CD4-positive, alpha-beta T cell treated with Interleukin-2 at 100 ng/mL for 4 hours (primary cell): ENCODE results near the gene LIMCH1.
"Not testable (repeated sequence)": the region's sequence is repeated elsewhere in the genome, so short reads cannot be mapped to it uniquely, and the experiment has no call there.

Source experiments
- DNase-seq: peaks from one replicate; pipeline ENCODE4 v3.0.0-alpha.2; 2020; ENCODE audit warnings: low spot score

The LIMCH1 gene

DNA sequence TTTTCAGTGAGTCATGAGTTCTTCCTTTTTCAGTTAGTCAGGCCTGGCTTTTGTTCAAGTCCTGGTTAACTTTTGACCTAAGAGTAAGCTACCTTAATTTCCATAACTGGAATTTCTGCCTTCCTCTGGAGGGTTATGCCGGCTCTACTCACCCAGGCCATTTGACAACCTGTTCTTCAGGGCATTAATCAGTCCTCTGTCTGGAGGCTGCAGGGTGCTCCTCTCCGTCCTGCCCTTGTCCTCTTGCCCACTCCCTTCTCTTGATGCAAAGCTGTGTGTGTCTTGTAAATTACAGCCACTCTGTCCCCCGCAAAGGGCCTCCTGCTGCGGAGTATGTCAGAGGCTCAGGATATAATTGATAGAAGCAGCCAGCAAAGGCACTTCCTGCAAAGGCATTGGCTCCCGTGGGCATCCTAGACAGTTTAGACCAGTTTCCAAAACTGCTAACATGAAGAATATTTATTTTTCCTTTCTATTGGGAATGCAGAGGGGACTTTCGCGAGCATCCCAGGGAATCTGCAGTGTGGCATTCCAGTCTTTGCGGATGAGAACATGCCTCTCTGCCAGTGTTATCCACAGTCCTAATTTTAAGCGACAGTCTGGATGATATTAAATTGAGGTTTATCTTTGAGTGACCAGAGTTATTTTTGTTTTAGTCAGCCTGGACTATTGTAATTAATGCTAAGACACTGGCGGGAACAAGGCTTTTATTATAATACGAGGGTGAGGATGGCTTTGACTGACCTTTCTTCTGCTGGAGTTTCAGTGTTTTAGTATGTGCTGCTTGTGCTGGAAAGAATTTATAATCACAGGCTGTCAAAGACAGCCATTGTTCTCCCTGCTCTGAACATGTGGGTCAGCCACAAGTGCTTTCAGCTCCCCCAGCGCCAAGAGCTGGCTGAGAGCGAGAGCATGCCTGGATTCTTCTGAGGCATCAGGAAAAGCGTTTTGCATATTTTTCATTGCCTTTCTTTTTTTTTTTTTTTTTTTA, 74.2 kb downstream of the LIMCH1 start:
- DNase-seq: no peak

DNA sequence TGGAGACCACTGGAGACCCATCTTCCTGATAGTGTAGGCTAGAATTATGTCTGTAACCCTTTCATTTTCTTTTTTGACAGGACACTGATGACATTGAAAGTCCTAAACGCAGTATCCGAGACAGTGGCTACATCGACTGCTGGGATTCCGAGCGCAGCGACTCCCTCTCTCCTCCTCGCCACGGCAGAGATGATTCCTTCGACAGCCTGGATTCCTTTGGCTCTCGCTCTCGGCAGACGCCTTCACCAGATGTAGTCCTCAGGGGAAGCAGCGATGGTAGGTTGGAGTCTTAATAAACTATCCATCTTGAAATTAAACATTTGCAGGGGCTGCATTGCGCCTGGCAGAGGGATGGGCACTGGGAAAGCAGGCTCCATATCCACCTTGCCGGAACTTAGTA, 75.4 kb downstream of the LIMCH1 start:
- DNase-seq: no peak

DNA sequence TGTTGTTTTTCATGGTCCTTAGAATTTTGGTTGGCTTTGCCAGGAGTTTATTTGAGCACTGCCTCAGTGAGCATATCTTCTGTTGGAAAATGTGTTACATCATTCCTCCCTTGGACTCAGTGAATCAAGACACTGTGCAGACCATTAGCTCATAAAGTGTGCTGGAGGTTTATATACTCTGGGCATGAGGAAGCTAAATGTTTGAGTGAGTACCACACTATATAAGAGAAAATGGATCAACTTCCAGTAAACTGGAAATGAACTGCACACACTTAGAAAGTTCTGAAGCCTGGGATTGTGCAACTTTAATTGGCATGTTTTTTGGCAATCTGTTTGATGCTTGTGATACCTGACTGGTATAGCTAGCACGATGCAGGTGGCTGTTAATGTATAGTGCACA, 75.9 kb downstream of the LIMCH1 start:
- DNase-seq: no peak

DNA sequence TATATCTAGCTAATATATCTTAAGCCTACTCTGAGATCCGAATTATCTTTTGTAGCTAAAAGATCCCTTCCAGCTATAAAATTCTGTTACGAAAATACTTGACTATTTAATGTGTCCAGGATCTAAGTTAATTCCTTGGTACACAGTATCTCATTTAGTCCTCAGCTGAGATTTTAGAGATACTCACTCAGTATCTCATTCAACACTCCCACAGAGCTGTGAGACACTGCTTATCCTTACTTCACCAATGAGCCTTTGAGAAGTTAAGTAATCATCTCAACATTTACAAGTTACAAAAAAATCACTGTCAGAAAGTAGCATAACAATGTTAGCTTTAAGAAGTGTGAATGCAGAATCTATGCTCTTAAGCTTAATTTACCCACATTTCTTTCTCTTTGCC, 76.6 kb downstream of the LIMCH1 start:
- no peak for DNase-seq

DNA sequence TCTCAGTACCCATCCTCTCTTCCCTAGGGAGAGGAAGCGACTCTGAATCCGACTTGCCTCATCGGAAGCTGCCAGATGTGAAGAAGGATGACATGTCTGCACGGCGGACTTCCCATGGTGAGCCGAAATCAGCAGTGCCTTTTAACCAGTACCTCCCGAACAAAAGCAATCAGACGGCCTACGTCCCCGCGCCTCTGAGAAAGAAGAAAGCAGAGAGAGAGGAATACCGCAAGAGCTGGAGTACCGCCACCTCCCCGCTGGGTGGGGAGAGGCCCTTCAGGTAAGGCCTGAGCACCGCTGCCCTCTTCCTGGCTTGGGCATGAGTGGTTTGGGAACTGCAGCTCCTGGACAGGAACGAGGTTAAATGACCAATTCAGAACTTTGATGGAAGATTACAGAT, 81.2 kb downstream of the LIMCH1 start:
- no peak for DNase-seq

DNA sequence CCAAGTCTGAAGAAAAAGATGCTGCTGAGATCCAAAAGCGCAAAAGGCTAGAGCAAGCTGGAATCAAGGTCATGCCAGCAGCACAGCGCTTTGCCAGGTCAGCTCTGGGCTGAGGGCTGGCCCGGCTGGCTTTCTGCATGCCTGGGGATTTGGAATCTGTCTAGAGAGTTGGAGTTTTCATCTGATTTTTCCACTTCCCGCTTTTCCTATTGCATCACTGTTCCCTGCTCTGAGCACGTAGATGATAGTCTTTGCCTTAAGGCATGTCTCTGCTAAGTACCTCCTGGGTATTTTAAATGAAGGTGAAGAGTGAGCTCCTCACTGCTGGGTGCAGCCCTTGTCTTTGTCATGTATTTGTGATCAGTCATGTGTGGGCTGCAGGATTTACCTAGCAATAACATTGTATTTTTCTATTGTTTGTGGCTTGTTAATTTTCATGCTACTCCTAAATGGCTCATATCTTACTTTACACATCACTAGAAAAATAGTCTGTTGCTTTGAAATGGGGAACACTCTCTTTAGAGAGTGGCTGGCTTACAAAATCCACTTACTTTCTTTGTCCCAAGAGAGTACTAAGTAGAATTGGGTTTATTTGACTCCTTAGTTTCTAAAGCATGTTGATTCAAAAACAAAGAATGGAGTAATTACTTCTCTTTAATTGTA, 82.8 kb downstream of the LIMCH1 start:
- no peak for DNase-seq

DNA sequence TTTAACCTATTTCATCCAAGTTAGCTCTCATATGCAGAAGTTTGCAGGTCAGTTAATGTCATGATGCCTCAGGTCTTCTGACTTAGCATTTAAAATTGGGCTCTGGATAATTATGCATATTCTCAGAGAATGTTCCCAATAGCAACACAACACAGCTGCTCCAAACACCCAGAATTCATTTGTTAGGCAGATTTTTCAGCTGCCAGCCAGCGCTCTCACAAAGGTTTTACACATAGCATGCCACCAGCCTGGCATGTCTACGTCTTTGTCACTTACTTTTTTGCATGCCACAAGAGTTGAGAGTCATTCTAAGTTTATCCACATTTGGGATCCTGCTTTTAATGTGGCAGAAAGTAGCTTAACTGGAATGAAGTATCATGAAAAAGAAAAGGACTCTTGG, 84.8 kb downstream of the LIMCH1 start:
- DNase-seq: no peak

DNA sequence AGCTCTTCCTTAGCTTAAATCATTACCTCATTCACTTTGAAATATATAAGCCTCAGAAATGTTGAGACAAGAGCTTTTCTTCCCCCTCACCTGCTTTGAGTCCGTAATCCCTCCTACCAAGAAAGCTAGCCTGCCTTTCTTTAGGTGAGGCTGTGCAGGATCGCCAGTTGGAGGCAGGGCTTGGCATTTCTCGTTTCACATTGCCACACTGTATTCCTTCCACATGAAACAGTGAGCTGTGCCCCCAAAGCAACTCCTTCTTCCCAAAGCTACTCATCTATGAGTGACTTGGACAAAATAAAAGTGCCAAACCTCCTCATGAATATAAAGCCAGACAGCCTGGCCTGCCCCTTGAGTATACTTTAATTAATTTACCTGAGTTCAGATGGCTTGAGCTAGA, 86.8 kb downstream of the LIMCH1 start:
- DNase-seq: no peak

DNA sequence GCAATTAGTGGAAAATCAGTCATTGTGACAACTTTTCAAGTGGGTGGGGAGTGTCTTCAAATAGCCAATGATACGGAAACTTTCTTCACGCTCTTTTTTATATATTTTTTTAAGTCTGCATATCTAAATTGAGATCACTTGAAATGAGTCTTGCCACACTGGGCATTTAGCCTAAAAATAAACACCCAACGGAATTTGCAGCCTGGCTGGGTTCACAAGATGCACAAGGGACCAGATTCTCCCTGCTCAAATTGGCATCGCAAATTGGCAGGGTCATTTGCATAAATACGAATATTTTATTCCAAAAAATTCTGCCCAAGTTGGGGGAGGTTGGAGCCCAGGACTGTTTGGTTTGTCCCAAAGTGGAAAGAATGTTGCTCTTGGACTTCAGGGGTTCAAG, 87.6 kb downstream of the LIMCH1 start:
- no peak for DNase-seq

DNA sequence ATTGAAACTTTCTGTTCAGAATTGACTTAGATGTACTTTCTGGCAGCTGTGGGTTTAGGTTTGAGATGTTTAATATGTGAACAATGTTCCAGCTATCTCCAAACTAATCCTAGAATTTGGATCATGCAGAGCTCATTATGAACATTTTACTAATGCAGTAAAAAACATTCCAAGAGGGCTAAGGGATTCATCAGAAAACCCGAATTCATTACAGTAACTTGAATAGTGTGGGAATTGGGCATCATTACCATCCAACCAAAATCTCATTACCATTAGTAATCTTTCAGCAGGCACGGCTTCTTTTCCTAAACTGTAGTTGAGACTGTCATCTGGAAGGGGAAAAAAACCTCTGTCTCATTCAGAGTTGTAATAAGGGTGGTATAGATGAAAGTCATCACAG, 91.0 kb downstream of the LIMCH1 start:
- DNase-seq: no peak

DNA sequence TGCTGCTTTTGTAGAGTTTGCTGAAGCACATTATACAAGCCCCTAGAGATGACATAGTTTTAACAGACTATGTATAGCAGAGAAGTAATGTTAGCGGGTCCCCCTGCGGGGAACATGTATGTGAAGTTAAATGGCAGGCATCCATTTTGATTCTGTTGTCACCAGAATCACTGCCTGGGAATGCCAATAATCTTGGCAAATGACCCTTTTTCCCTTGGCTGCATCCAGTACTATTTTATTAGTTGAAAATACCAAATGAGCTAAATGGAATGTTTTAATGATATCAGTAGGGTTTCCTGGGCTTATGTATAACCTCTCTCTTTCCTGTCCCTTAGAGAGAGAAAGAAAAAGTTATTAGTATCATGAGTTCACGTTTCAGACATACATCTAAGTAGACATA, 93.6 kb downstream of the LIMCH1 start:
- no peak for DNase-seq

DNA sequence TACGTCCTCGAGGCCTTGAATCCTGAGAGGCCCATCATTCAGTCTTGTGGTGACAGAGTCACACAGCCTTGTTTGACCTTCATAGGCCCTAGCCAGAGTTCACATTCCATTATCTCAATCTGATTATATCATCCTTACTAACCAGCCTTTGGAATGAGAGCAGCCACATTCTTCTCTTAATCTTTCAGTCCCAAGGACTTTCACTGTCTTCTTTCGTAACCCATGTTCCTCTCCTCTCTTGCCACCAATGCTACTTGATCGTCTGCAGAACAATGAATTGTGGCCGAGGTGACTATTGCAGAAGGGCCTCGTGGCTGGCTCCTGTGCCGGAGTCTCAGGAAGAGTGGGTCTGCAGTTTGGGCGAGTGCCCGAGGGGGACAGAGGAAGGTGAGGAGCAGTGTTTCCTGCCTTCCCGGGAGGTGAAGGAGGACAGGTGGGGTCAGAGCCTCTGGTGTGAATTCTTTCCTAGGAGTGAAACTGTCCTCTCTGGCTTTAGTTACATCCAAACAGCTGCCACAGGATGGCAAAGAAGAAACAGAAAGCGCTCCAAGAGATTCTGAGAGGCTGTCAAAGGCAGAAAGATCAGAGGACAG, 94.6 kb downstream of the LIMCH1 start:
- no peak for DNase-seq

DNA sequence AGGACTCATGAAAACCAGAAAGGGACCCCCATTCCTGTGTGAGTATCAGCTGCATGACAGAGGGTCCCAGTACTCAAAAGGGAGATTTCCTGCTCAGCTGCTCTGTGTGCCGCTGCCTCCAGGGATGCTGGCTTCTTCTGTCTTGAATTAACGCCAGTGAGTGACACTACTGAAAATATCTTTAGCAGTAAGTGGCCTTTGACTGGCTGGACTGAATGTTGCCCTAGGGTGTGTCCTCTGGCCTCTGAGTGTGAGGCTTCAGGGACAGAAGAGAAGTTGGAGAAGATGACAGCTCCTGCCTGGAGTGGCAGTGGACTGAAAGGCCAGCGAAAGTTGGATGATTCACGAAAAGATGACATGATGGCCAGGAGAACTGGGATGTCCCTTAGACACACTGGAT, 95.4 kb downstream of the LIMCH1 start:
- DNase-seq: no peak

DNA sequence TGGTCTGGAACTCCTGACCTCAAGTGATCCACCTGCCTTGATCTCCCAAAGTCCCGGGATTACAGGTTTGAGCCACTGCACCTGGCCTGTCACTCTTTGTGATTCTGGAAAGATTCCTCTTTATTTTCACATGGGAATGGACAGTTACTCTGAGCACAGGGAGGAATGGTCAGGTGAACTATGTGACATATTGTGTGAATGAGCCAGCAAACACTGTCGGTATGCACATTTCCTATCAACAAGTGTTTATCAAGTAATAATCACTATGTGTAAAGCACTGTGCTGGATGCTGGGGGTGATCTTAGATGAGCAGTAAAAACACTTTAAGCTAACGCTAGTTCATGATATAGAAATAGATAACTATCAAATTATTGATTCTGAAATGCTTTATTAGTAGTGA, 97.5 kb downstream of the LIMCH1 start:
- no peak for DNase-seq

DNA sequence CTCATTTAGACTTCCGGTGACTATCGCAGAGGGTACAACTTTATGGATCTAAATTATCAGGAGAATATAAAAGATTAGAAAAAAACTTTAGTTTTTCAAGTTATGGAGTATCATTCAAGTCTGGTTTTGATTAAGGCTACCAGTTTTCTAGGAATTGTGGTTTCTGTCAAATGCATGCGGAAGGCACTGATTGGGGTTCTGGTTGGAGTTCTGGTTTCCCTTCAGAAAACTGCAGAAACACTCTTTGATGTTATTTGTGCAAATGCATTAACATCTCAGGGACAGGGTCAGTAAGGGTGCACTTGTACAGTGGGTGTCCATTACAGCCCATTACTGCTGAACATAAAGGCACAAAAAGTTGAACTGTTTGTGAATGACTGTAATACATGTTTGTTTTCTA, 100.2 kb downstream of the LIMCH1 start:
- no peak for DNase-seq

DNA sequence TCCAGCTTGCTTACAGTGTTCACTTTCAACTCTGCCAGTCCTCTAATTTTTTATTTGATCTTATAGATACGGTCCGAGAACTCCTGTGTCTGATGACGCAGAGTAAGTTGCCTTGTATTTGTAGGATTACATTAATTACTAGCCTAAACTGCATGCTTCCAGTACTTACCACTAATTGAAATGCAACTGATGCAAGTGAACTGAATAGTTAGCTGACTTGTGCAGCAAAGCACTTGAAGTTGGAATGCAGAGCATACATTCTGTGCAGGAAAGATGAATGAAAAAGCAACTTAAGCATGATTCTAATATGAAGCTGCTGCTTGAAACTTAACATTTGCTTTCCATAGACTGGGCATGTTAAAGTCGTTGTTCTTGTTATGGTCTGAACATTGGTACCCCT, 100.9 kb downstream of the LIMCH1 start:
- no peak for DNase-seq

DNA sequence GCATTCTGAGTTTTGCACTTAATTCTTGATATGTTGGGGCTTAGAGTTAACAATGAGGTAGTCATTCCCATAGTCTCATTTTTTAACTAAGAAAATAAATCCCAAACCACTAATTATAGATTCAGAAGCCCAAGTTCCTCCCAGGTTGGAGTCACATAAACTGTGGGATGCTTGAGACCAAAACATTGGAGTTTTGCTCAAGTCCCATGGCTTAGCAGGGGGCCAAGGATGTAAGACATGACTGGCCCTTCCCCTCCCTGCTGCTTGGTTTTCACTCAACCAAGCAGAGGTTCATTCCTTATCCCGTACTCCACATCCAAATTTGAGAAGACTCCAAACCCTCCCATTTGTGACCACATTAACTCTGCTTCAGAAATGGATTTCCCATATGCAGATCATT, 101.3 kb downstream of the LIMCH1 start:
- no peak for DNase-seq

DNA sequence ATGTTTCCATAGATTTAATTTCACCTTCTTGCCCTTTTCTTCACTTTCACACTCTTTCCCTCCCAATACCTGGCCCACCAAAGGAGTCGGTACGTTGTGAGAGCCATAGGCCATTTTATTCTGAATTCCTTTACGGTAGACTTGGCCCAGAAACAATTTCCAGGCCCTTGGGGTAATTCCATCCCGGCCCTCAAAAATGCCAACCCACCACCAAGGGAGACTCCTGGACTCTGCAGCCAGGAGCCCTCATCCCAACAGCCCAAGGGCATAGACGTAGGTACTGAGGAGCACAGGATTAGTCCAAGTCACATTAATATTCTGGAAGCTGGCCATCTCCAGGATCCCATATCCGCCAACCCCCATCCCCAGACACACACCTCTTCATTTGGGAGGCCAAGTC, 102.9 kb downstream of the LIMCH1 start:
- DNase-seq: no peak

DNA sequence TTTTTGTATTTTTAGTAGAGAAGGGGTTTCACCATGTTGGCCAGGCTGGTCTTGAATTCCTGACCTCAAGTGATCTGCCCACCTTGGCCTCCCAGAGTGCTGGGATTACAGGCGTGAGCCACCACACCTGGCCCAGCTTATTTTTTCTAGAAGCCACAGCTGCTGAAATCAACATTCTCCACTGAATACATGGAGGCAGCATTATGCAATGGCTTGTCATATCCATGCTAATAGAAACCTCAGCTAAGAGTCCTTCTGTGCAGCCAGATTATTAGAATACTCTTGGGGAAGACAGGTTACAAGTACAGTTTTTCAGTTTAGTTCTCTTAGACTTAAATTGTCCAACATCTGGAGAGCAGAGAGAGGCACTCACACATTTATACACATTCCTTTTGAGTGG, 104.8 kb downstream of the LIMCH1 start:
- not testable (repeated sequence) for DNase-seq

DNA sequence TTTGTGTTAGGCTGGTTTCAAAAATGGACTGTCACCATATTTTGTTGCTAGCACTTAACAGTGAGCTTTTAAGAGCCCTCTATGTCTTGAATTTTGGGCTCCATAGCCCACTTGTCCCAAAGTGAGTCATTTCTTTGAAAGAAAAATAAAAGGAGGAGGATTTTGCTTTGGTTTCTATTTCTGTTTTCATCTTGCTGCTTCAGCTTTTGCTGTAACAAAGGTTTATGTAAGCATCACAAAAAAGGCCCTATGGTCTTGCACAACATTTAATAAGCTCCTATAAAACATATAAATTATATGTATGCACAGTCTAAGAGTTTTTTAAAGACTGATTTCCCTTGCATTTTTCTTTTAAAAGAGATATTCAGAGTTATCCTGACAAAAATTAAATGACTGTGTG, 105.4 kb downstream of the LIMCH1 start:
- DNase-seq: no peak

DNA sequence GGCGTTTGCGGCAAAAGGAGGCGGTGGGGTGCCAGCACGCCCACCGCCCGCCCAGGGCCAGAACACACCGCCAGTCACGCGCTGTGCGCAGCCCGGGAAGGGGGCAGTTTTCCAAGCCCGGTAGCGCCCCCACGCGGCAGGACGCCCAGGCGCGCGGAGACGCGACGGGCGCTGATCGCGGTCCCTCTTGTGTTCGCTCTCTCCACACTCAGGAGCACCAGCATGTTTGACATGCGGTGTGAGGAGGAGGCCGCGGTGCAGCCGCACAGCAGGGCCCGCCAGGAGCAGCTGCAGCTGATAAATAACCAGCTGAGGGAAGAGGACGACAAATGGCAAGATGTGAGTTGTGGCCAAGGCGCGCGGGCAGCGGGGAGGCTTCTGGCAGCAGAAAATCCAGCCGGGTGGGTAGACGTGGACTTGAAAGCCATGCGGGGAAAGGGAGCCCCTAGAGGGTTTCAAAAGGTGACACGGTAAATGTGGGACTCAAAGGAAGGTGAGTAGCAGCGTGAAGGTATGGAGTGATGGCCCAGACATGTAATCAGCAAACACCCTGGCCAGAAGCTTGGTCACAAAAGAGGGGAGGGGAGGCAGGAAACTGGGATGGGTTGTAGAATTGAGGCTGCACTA, 106.4 kb downstream of the LIMCH1 start:
- no peak for DNase-seq

DNA sequence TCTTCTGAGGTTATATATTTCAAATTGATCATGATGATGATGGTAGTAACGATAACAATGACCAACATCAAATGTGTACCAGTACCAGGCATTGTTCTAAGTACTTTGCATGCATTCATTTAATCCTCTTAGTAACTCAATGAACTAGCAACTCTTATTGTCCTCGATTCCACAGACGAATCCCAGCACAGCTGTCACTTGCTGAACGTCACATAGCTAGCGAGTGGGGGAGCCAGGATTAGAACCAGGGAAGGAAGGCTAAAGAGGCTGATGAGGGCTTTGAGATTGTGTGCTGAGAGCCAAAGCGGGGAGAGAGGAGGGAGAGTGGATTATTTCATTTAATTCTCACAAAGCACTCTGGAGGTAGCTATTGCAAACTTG, 106.9 kb downstream of the LIMCH1 start:
- DNase-seq: no peak
